ENCODE results near the gene MACC1. TPM values are rescaled to one million over a fixed set of nuclear protein-coding genes. Genes with fewer than 3 reads are reported as not detected.

MACC1 gene
- total and polyA plus RNA-seq, 10 of the 15 experiments (the other 5 are each of a cell fraction or from before 2014, with no cell fraction given) = 6.0 to 61.1 (median 12.7) TPM

Other genes with a start within 250 kb of the MACC1 start
- gene ITGB8, start 113.5 kb upstream of the MACC1 start, total RNA-seq (2014; rRNA removed) = 3.1 and 3.9 TPM in 2 replicates
- gene ITGB8, start 113.5 kb upstream of the MACC1 start, total RNA-seq (2014; rRNA removed; fragmentation: Illumina TruSeq; extraction: Trizol) = 3.0 TPM in 2 replicates
- 3.0 and 3.2 TPM in 2 replicates for gene ITGB8, start 113.5 kb upstream of the MACC1 start, total RNA-seq (2021)
- gene ITGB8, start 113.5 kb upstream of the MACC1 start, polyA plus RNA-seq (2011; rRNA removed) = 26.2 and 45.6 TPM in 2 replicates
- 1.6 and 2.2 TPM in 2 replicates for gene ITGB8, start 113.5 kb upstream of the MACC1 start, polyA plus RNA-seq (2014; fragmentation: Illumina TruSeq; extraction: Trizol)
- under 1 TPM; 0.37 to 0.40 TPM for gene ITGB8, start 113.5 kb upstream of the MACC1 start, polyA plus RNA-seq (2014; fragmentation: Nextera tagmentation; extraction: Ambion mirVana)
- 1.4 TPM in 2 replicates for gene ITGB8, start 113.5 kb upstream of the MACC1 start, polyA plus RNA-seq (2014; rRNA removed)
- 1 to 10 TPM in 1 of 2 experiments, under 1 TPM in 1; 0.95 to 1.4 TPM for gene ITGB8, start 113.5 kb upstream of the MACC1 start, polyA plus RNA-seq (2016; fragmentation: Nextera tagmentation; extraction: Ambion mirVana)

Data from GM12878 (cell line).